Measurements from ENCODE around the gene MALRD1.

Gene MALRD1

DNA sequence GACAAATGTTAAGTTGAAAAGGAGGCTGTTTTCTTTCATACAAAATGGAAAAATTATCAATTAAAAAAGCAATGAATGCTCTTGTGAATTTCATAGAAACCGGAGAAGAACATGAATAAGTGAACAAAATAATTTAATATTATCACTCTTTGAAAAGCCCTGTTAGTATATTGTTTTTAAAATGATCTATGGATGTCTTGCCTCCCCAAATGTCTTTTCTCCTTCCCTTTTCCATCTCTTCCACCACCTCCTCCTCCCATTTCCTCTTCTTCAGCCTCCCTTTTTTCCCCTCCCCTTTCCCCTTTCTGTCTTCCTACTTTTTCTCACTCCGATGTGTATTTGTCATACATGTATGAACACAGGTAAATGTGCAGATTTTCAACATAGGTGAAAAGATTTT, 234.7 kb downstream of the MALRD1 start:
- Histone ChIP-seq H3K27me3 (ENCODE audit: control insufficient read depth, insufficient read depth, low read length) (no peaks in the 10 kb centered on the region), H3K36me3 (ENCODE audit: control insufficient read depth, insufficient read depth, low read length) (no peaks in the 10 kb centered on the region), H3K4me3 (ENCODE audit: low read length) (no peak overlapping the region), H3K9me3 (ENCODE audit: control insufficient read depth, insufficient read depth, low read length) (no peaks in the 10 kb centered on the region), H3K4me1 (ENCODE audit: control insufficient read depth, insufficient read depth, low read length) (no peaks in the 10 kb centered on the region), H3K27ac (ENCODE audit: low read length) (no peak overlapping the region)
- DNase-seq (ENCODE audit: low read depth, low spot score) = no peak
- WGBS (ENCODE audit: insufficient coverage, insufficient read length) = no CpG with 5 or more reads among the region's 2 CpGs

DNA sequence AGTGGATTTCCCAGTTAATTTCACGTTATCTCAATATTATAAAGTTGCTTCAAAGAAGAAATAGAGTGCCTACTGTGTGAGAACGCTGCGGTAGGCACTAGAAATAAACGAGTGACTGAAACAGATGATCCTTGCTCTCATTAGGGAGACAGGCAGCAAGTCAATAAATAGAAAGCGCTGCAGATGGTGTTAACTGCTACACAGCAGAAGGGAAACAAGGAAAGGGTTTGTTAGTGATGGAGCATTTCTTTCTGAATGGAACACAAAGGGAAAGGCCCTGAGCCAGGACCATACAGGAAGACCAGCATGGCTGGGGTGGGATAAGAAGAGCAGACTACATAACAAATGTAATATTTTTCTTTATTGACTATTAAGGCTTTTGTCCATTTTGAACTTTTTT, 235.2 kb downstream of the MALRD1 start:
- WGBS (ENCODE audit: insufficient coverage, insufficient read length) = no CpG with 5 or more reads among the region's 5 CpGs
- no peak overlapping the region for H3K4me3 ChIP-seq (ENCODE audit: low read length)
- DNase-seq (ENCODE audit: low read depth, low spot score) = no peak
- H3K9me3 ChIP-seq (ENCODE audit: control insufficient read depth, insufficient read depth, low read length) = no peaks in the 10 kb centered on the region
- no peaks in the 10 kb centered on the region for H3K36me3 ChIP-seq (ENCODE audit: control insufficient read depth, insufficient read depth, low read length)
- H3K27ac ChIP-seq (ENCODE audit: low read length) = no peak overlapping the region
- no peaks in the 10 kb centered on the region for H3K27me3 ChIP-seq (ENCODE audit: control insufficient read depth, insufficient read depth, low read length)
- no peaks in the 10 kb centered on the region for H3K4me1 ChIP-seq (ENCODE audit: control insufficient read depth, insufficient read depth, low read length)

DNA sequence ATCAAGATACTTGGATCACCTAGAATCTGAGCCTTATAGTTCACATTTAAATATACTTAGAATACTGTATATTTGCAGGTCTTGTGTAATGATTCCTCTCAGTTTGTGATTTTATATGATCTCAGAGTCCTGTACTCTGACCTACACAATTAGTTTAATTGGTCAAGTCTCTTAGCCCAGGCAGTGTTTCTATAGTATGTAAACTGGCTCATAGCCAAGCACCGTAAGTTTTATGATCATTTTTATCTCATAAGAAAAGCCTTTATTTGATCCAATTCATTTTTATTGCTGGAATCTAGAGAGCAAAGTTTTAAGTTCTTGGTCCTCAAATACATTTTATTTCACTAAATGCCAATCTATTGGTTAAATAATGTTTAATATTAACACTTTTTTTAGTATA, 242.2 kb downstream of the MALRD1 start:
- no peak for DNase-seq (ENCODE audit: low read depth, low spot score)
- Histone ChIP-seq H3K4me3 (ENCODE audit: low read length) (no peak overlapping the region), H3K36me3 (ENCODE audit: control insufficient read depth, insufficient read depth, low read length) (no peaks in the 10 kb centered on the region), H3K27me3 (ENCODE audit: control insufficient read depth, insufficient read depth, low read length) (no peaks in the 10 kb centered on the region), H3K27ac (ENCODE audit: low read length) (no peak overlapping the region), H3K4me1 (ENCODE audit: control insufficient read depth, insufficient read depth, low read length) (no peaks in the 10 kb centered on the region), H3K9me3 (ENCODE audit: control insufficient read depth, insufficient read depth, low read length) (no peaks in the 10 kb centered on the region)
- WGBS (ENCODE audit: insufficient coverage, insufficient read length) = no CpG with 5 or more reads among the region's 1 CpG

DNA sequence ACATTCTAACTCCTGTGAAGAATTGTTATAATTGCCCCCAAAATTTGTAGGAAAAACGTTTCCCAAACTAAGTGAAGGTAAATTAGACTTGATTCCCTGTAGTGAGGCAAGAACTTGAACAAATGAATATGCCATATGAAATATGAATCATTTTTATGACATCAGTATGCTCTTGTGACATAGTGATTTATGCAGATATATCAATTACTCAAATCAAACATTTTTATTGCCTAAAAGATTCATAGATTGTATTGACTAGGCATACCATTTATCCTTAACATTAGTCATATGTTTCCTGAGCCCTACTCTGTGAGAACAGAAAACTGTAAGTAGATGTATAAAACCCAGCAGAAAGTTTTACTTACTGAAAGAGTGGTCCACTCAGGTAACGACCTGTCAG, 245.6 kb downstream of the MALRD1 start:
- no peak for DNase-seq (ENCODE audit: low read depth, low spot score)
- H3K4me3 ChIP-seq (ENCODE audit: low read length) = no peak overlapping the region
- peaks cover 2% of the 10 kb centered on the region; the same call in 1 of the 2 replicates for H3K4me1 ChIP-seq (ENCODE audit: control insufficient read depth, insufficient read depth, low read length)
- no peaks in the 10 kb centered on the region for H3K36me3 ChIP-seq (ENCODE audit: control insufficient read depth, insufficient read depth, low read length)
- H3K27me3 ChIP-seq (ENCODE audit: control insufficient read depth, insufficient read depth, low read length) = no peaks in the 10 kb centered on the region
- H3K9me3 ChIP-seq (ENCODE audit: control insufficient read depth, insufficient read depth, low read length) = no peaks in the 10 kb centered on the region
- no CpG with 5 or more reads among the region's 2 CpGs for WGBS (ENCODE audit: insufficient coverage, insufficient read length)
- no peak overlapping the region for H3K27ac ChIP-seq (ENCODE audit: low read length)

DNA sequence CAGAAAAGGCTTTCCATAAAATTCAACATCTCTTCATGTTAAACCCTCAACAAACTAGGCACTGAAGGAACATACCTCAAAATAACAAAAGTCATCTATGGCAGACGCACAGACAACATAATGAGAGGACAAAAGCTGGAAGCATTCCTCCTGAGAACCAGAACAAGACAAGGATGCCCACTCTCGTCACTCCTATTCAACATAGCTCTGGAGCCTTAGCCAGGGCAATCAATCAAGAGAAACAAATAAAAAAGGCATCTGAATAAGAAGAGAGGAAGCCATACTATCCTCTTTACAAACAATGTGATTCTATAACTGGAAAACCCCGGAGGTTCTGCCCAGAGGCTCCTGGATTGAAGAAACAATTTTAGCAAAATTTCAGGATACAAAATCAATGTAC, 251.0 kb downstream of the MALRD1 start:
- no peak overlapping the region for H3K27ac ChIP-seq (ENCODE audit: low read length)
- no peaks in the 10 kb centered on the region for H3K27me3 ChIP-seq (ENCODE audit: control insufficient read depth, insufficient read depth, low read length)
- H3K9me3 ChIP-seq (ENCODE audit: control insufficient read depth, insufficient read depth, low read length) = no peaks in the 10 kb centered on the region
- WGBS (ENCODE audit: insufficient coverage, insufficient read length) = no CpG with 5 or more reads among the region's 3 CpGs
- no peaks in the 10 kb centered on the region for H3K36me3 ChIP-seq (ENCODE audit: control insufficient read depth, insufficient read depth, low read length)
- no peak overlapping the region for H3K4me3 ChIP-seq (ENCODE audit: low read length)
- H3K4me1 ChIP-seq (ENCODE audit: control insufficient read depth, insufficient read depth, low read length) = peaks cover 2% of the 10 kb centered on the region; the same call in 1 of the 2 replicates
- DNase-seq (ENCODE audit: low read depth, low spot score) = no peak

DNA sequence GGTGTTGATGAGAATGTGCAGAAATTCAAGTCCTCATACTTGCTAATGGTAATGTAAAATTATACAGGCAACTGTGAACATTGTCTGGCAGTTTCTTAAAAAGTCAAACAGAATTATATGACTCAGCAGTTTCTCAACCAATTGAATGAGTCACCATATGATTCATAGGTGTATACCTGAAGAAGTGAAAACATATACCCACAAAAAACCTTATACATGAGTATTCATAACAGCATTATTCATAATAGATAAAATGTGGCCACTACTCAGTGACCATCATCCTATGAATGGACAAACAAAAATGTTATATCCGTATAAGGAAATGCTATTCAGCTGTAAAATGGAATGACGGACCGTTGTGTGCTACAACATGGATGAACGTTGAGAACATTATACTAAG, 253.5 kb downstream of the MALRD1 start:
- no peak overlapping the region for H3K4me3 ChIP-seq (ENCODE audit: low read length)
- no peaks in the 10 kb centered on the region for H3K27me3 ChIP-seq (ENCODE audit: control insufficient read depth, insufficient read depth, low read length)
- no CpG with 5 or more reads among the region's 4 CpGs for WGBS (ENCODE audit: insufficient coverage, insufficient read length)
- no peak overlapping the region for H3K27ac ChIP-seq (ENCODE audit: low read length)
- no peaks in the 10 kb centered on the region for H3K36me3 ChIP-seq (ENCODE audit: control insufficient read depth, insufficient read depth, low read length)
- no peak for DNase-seq (ENCODE audit: low read depth, low spot score)
- peaks cover 2% of the 10 kb centered on the region; the same call in 1 of the 2 replicates for H3K4me1 ChIP-seq (ENCODE audit: control insufficient read depth, insufficient read depth, low read length)
- H3K9me3 ChIP-seq (ENCODE audit: control insufficient read depth, insufficient read depth, low read length) = no peaks in the 10 kb centered on the region

DNA sequence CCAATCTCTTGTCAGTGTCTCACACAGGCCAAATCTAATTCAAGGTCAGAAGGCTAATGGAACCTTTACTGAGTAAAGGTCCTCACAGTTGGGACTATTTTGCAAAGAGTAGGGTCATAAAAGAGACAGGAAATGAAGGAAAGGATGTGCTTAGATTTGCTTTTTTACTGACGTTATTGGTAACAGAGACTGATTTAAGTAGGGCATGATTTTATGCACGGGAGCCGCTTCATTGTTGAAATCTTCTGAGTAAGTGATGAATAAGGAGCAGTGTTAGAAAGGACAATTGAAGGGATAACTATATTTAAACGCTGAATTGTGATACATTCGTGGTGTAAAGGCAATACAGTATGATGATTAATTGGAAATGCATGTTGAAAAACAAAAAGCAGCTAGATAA, 261.5 kb downstream of the MALRD1 start:
- Histone ChIP-seq H3K27ac (ENCODE audit: low read length) (no peak overlapping the region), H3K4me3 (ENCODE audit: low read length) (no peak overlapping the region), H3K9me3 (ENCODE audit: control insufficient read depth, insufficient read depth, low read length) (no peaks in the 10 kb centered on the region), H3K36me3 (ENCODE audit: control insufficient read depth, insufficient read depth, low read length) (no peaks in the 10 kb centered on the region), H3K27me3 (ENCODE audit: control insufficient read depth, insufficient read depth, low read length) (no peaks in the 10 kb centered on the region), H3K4me1 (ENCODE audit: control insufficient read depth, insufficient read depth, low read length) (no peaks in the 10 kb centered on the region)
- DNase-seq (ENCODE audit: low read depth, low spot score) = no peak
- no CpG with 5 or more reads among the region's 5 CpGs for WGBS (ENCODE audit: insufficient coverage, insufficient read length)

DNA sequence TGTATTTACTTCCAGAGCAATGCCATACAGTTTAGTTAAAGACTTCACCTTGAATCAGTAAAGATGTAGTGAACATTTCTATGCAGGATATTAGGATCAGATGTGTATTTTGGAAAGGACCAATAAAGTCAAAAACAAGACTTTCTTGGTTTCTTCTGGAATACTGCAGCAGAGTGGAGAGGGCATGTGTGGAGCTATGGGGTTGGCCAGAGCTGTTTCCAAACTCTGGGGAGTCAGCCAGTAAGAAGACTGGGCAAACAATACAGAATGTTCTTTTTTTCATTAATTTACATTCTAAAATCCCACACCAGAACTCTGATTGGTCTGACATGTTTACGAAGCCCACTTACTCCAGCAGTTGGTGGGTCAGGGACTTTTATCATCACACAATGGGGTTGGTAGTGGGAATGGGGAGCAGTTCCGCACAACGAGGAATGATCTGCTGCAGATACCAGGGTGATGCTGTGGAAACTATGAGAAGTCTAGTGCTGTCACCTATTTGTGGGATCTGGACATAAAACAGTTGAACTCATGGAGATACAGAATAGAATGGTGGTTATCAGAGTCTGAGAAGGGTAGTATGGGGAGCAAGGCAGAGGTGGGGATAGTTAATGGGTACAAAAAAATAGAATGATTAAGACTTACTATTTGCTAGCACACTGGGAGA, 267.7 kb downstream of the MALRD1 start:
- no peaks in the 10 kb centered on the region for H3K4me1 ChIP-seq (ENCODE audit: control insufficient read depth, insufficient read depth, low read length)
- WGBS (ENCODE audit: insufficient coverage, insufficient read length) = no CpG with 5 or more reads among the region's 3 CpGs
- H3K27ac ChIP-seq (ENCODE audit: low read length) = no peak overlapping the region
- no peak for DNase-seq (ENCODE audit: low read depth, low spot score)
- no peaks in the 10 kb centered on the region for H3K36me3 ChIP-seq (ENCODE audit: control insufficient read depth, insufficient read depth, low read length)
- H3K4me3 ChIP-seq (ENCODE audit: low read length) = no peak overlapping the region
- H3K9me3 ChIP-seq (ENCODE audit: control insufficient read depth, insufficient read depth, low read length) = no peaks in the 10 kb centered on the region
- H3K27me3 ChIP-seq (ENCODE audit: control insufficient read depth, insufficient read depth, low read length) = no peaks in the 10 kb centered on the region

DNA sequence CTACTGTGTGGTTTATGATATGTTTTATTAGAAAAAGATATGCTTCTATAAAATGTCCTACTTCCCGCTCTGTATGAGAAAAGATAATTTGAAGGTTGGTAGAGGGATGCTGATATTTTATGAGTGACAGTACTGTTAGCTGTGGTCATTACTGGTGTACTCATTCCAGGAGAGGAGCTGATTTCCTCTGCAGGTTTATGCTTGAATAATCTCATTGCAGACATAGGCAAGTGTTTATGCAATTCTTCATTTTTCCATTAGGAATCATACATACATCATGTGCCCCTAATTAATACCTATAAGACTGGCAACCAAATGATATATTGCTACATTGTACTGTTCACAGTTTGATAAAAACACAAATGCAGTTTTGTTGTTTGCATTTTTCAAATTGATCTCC, 269.4 kb downstream of the MALRD1 start:
- no peak overlapping the region for H3K4me3 ChIP-seq (ENCODE audit: low read length)
- no CpG with 5 or more reads among the region's 1 CpG for WGBS (ENCODE audit: insufficient coverage, insufficient read length)
- no peak overlapping the region for H3K27ac ChIP-seq (ENCODE audit: low read length)
- DNase-seq (ENCODE audit: low read depth, low spot score) = no peak
- no peaks in the 10 kb centered on the region for H3K4me1 ChIP-seq (ENCODE audit: control insufficient read depth, insufficient read depth, low read length)
- no peaks in the 10 kb centered on the region for H3K36me3 ChIP-seq (ENCODE audit: control insufficient read depth, insufficient read depth, low read length)
- H3K9me3 ChIP-seq (ENCODE audit: control insufficient read depth, insufficient read depth, low read length) = no peaks in the 10 kb centered on the region
- no peaks in the 10 kb centered on the region for H3K27me3 ChIP-seq (ENCODE audit: control insufficient read depth, insufficient read depth, low read length)

DNA sequence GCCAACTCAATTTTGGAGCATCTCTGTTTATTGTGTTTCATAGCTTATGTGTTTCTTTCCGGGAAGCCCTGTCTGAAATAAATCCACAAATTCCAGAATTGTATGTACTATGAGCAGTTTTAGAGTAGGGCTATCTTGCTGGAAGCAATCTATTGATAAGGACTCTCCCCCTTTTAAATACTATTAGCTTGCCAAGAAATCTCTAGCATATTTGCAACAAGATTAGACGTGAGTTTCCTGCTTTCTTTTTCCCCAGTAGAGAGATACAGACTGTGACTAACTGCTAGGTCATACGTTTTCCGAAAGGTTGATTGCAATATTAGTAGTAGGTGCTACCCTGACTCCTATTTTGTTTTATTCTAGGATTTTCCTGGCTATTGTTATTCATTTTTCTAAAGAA, 277.0 kb downstream of the MALRD1 start:
- no peak overlapping the region for H3K4me3 ChIP-seq (ENCODE audit: low read length)
- H3K27me3 ChIP-seq (ENCODE audit: control insufficient read depth, insufficient read depth, low read length) = no peaks in the 10 kb centered on the region
- H3K36me3 ChIP-seq (ENCODE audit: control insufficient read depth, insufficient read depth, low read length) = no peaks in the 10 kb centered on the region
- no peak for DNase-seq (ENCODE audit: low read depth, low spot score)
- no peak overlapping the region for H3K27ac ChIP-seq (ENCODE audit: low read length)
- no peaks in the 10 kb centered on the region for H3K4me1 ChIP-seq (ENCODE audit: control insufficient read depth, insufficient read depth, low read length)
- no CpG with 5 or more reads among the region's 4 CpGs for WGBS (ENCODE audit: insufficient coverage, insufficient read length)
- no peaks in the 10 kb centered on the region for H3K9me3 ChIP-seq (ENCODE audit: control insufficient read depth, insufficient read depth, low read length)

DNA sequence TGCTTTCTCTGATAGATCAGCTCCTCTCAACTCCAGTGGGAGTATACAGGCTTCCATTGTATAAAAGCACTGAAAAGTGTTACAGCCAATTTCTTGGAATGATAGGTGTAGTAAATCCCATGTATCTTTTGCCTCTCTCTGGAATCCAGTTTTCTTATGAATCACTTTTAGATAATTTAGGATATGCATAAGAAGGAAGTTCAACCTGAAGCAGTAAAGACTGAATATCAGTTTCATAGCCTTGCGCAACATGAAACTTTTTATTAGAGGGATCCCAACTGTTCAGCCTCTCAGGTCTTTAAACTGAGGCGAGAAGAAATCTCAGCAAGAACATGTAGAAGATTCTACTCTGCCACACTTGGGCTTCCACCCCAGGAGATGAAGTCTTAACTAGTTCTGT, 280.0 kb downstream of the MALRD1 start:
- no peaks in the 10 kb centered on the region for H3K9me3 ChIP-seq (ENCODE audit: control insufficient read depth, insufficient read depth, low read length)
- H3K27ac ChIP-seq (ENCODE audit: low read length) = no peak overlapping the region
- no peak overlapping the region for H3K4me3 ChIP-seq (ENCODE audit: low read length)
- WGBS (ENCODE audit: insufficient coverage, insufficient read length) = no CpG with 5 or more reads among the region's 2 CpGs
- no peaks in the 10 kb centered on the region for H3K36me3 ChIP-seq (ENCODE audit: control insufficient read depth, insufficient read depth, low read length)
- no peak for DNase-seq (ENCODE audit: low read depth, low spot score)
- H3K4me1 ChIP-seq (ENCODE audit: control insufficient read depth, insufficient read depth, low read length) = no peaks in the 10 kb centered on the region
- no peaks in the 10 kb centered on the region for H3K27me3 ChIP-seq (ENCODE audit: control insufficient read depth, insufficient read depth, low read length)

Data from iPS DF 6.9 (cell line).